Upper lobe of right lung (tissue), 1 donor: Measurements from ENCODE around the gene SGO2. TPM values are rescaled to one million over a fixed set of nuclear protein-coding genes. Genes with fewer than 3 reads are reported as not detected.

ENCODE experiments used
- ATAC-seq: fragments of 200-7000 bp; cut with Tn5 transposase; one replicate; pipeline ENCODE4 v1.9.1; 2020; ENCODE audit warnings: mild to moderate bottlenecking, moderate library complexity
- DNase-seq: peaks from one replicate; pipeline ENCODE4 v3.0.0-alpha.2; 2020
- H3K27ac ChIP-seq: fragments of 200-600 bp; one replicate; pipeline ENCODE4 v1.8.0; 2022
- H3K27me3 ChIP-seq: fragments of 200-600 bp; one replicate; pipeline ENCODE4 v1.8.0; 2022; ENCODE audit warnings: mild to moderate bottlenecking
- H3K36me3 ChIP-seq: fragments of 200-600 bp; one replicate; pipeline ENCODE4 v1.8.0; 2022
- H3K4me1 ChIP-seq: fragments of 200-600 bp; one replicate; pipeline ENCODE4 v1.8.0; 2022
- H3K4me3 ChIP-seq: fragments of 200-600 bp; one replicate; pipeline ENCODE4 v1.8.0; 2022; ENCODE audit warnings: mild to moderate bottlenecking
- H3K9me3 ChIP-seq: fragments of 200-600 bp; one replicate; pipeline ENCODE4 v1.8.0; 2022
- intact Hi-C: fragments of 100-400 bp; cut with DNase I; formaldehyde crosslinking; loops from one replicate; pipeline ENCODE4 v1.11.0; 2022
- total RNA-seq: library from RNA; stranded (reverse); fragmentation: NEBNext Ultra II Directional; extraction: Animal tissue kit (Norgen Biotek cat#: 25700); gene quantifications from one replicate; pipeline ENCODE4 v1.2.1, GENCODE V29; 2021
- TF ChIP-seq, protein P1 (sequence below): fragments of 200-600 bp; IDR thresholded peaks from one replicate; pipeline ENCODE4 v1.8.0; 2022; ENCODE audit warnings: antibody characterized with exemption
- donor health status: DM: no; HTN: yes; CAD: no; lungs with severe emphysema.

The SGO2 gene
- total RNA-seq, 1 donor from 2014 or later = 2.1 TPM

DNA sequence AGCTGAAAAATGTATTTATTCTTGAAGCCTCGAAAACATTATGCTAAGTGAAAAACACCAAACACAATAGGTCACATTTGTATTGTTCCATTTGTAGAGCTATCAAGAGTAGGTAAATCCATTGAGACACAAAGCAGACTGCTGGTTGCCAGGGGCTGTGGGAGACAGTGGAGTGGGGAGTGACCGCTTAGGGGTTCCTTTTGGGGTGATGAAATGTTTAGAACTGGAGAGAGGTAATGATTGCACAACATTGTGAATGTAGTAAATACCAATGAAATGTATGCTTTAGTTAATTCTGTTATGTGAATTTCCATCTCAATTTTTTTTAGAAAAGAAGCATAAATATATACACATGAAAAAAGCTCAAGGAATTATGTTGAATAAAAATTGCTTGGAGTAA lies 32.0 kb upstream of the SGO2 start:
- TF ChIP-seq, protein P1, sequence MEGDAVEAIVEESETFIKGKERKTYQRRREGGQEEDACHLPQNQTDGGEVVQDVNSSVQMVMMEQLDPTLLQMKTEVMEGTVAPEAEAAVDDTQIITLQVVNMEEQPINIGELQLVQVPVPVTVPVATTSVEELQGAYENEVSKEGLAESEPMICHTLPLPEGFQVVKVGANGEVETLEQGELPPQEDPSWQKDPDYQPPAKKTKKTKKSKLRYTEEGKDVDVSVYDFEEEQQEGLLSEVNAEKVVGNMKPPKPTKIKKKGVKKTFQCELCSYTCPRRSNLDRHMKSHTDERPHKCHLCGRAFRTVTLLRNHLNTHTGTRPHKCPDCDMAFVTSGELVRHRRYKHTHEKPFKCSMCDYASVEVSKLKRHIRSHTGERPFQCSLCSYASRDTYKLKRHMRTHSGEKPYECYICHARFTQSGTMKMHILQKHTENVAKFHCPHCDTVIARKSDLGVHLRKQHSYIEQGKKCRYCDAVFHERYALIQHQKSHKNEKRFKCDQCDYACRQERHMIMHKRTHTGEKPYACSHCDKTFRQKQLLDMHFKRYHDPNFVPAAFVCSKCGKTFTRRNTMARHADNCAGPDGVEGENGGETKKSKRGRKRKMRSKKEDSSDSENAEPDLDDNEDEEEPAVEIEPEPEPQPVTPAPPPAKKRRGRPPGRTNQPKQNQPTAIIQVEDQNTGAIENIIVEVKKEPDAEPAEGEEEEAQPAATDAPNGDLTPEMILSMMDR = no peak
- intact Hi-C loops = no loop called here

DNA sequence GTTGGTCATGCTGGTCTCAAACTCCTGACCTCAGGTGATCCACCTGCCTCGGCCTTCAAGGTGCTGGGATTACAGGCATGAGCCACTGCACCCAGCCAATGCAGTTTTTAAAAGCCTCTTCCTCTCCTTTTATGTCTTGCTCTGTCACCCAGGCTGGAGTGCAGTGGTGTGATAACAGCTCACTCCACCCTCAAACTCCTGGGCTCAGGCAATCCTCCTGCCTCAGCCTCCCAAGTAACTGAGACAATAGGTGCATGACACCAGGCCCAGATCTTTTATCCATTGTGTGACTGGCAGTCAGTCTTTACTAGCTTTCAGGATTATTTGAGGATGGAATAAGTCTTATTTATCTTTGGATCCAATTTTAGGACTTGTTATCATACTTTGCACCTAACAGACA lies 29.3 kb upstream of the SGO2 start:
- TF ChIP-seq, protein P1 = no peak
- ATAC-seq (no peak), DNase-seq (no peak)
- H3K27ac ChIP-seq = no peak overlapping the region
- no peaks in the 10 kb centered on the region for H3K4me1 ChIP-seq
- no peaks in the 10 kb centered on the region for H3K9me3 ChIP-seq
- H3K4me3 ChIP-seq = no peak overlapping the region
- intact Hi-C loops = no loop called here
- H3K27me3 ChIP-seq = no peaks in the 10 kb centered on the region
- H3K36me3 ChIP-seq = peaks cover 61% of the 10 kb centered on the region

More for the DNA sequence above, 32.0 kb upstream of the SGO2 start:
- Histone ChIP-seq H3K36me3 (peaks cover 87% of the 10 kb centered on the region), H3K27ac (no peak overlapping the region), H3K27me3 (no peaks in the 10 kb centered on the region), H3K4me3 (no peak overlapping the region), H3K4me1 (no peaks in the 10 kb centered on the region), H3K9me3 (no peaks in the 10 kb centered on the region)
- ATAC-seq (no peak), DNase-seq (no peak)

DNA sequence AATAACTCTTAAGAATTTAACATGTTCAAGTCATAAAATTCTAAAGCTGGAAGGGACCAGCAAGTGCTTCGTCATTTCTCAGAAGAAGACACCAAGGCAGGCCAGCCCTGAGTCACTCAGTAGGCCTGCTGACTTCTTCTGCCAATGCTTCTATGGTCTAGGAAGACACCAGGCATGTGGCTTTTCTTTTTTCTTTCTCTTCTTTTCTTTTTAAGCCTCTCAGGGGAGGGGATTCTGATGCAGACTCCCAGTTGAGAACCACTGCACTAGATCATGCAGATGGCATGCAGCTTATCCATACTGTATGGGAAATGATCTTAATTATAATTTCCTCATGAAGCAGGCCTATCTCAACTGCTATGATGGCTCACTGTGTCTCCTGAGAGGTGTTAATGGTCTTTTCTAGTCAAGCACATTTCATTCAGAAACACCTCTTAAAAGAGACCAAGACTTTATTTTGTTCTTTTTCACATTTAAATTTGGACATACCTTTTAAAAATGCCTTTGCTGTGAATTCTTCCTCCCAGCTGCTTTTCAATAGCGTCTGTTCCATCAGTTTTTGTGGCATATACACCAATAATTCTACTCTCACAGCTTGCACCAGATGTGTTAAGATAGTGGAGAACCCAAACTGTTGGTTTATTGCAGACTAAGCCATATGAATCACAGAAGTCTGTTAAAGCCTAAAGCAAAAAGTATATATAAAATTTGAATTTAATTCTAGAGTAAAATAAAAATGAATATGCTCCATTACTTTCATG lies 27.4 kb upstream of the SGO2 start:
- ATAC-seq = no peak
- H3K9me3 ChIP-seq = no peaks in the 10 kb centered on the region
- no peaks in the 10 kb centered on the region for H3K27me3 ChIP-seq
- TF ChIP-seq, protein P1 = no peak
- no peaks in the 10 kb centered on the region for H3K4me1 ChIP-seq
- peaks cover 48% of the 10 kb centered on the region for H3K36me3 ChIP-seq
- DNase-seq = no peak
- intact Hi-C loops = no loop called here
- no peak overlapping the region for H3K27ac ChIP-seq
- H3K4me3 ChIP-seq = no peak overlapping the region

DNA sequence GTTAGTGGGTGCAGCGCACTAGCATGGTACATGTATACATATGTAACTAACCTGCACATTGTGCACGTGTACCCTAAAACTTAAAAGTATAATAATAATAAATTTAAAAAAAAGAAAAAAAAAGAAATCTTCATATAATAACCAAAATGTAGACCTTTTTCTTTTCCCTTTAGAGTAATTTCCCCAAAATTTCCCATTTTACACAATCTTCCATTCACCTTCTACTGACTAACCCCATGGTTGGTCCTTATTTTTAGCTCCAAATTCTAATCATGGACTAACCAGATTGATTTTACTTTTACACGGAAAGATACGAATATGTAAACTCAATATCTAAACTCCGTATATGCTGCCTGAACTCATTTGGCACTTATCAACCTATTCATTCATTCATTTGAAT lies 23.8 kb upstream of the SGO2 start:
- intact Hi-C loops = no loop called here
- ATAC-seq = no peak
- Histone ChIP-seq H3K4me3 (no peak overlapping the region), H3K36me3 (peaks cover 35% of the 10 kb centered on the region), H3K9me3 (no peaks in the 10 kb centered on the region), H3K27ac (no peak overlapping the region), H3K4me1 (no peaks in the 10 kb centered on the region), H3K27me3 (no peaks in the 10 kb centered on the region)
- TF ChIP-seq, protein P1 = no peak
- no peak for DNase-seq

DNA sequence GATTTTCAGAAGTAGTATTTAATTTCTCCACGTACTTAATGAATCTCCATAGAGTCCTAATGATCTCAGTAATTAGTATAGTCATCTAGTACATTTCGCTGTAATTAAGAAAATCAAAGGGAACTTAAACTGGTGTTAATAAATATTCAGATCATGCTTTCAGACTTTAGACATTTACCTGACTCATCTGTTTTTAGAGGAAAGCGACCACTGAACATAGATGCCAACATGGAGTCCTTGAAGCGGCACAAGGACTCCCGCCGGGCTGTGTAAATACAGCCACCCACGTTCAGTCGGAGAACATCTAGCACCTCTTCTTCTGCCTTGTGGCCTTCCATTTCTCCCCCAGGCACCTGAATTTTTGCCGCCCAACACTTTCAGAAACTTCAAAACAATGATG lies 19.3 kb upstream of the SGO2 start:
- peaks cover 19% of the 10 kb centered on the region for H3K36me3 ChIP-seq
- no peak overlapping the region for H3K4me3 ChIP-seq
- no peak for ATAC-seq
- no peak overlapping the region for H3K27ac ChIP-seq
- peaks cover 8% of the 10 kb centered on the region for H3K4me1 ChIP-seq
- TF ChIP-seq, protein P1 = no peak
- H3K27me3 ChIP-seq = no peaks in the 10 kb centered on the region
- no peak for DNase-seq
- no peaks in the 10 kb centered on the region for H3K9me3 ChIP-seq
- intact Hi-C loops = no loop called here
